HepG2 (cell line): ENCODE measurements around the gene SLC38A3. TPM values are rescaled to one million over a fixed set of nuclear protein-coding genes. Genes with fewer than 3 reads are reported as not detected.

Experiments used
- ATF6 ChIP-seq: sonication (generic); formaldehyde crosslinking; conservative IDR thresholded peaks from 2 replicates; pipeline ENCODE4 v1.4.0; 2020; ENCODE audit warnings: missing genetic modification reagents
- THAP9 ChIP-seq: sonication (generic); formaldehyde crosslinking; IDR thresholded peaks from 2 replicates; pipeline ENCODE4; 2020; ENCODE audit warnings: missing genetic modification reagents, mild to moderate bottlenecking, borderline replicate concordance
- ZBTB33 ChIP-seq: sonication (generic); formaldehyde crosslinking; IDR thresholded peaks from 2 replicates; pipeline ENCODE4 v1.4.0; 2020; ENCODE audit warnings: missing genetic modification reagents
- ZNF296 ChIP-seq: sonication (generic); formaldehyde crosslinking; conservative IDR thresholded peaks from 2 replicates; pipeline ENCODE4 v1.5.0; 2020; ENCODE audit warnings: mild to moderate bottlenecking, missing genetic modification reagents
- ZNF547 ChIP-seq: sonication (generic); formaldehyde crosslinking; IDR thresholded peaks from 2 replicates; pipeline ENCODE4 v1.5.1; 2020; ENCODE audit warnings: mild to moderate bottlenecking, missing genetic modification reagents
- ZNF550 ChIP-seq: sonication (generic); formaldehyde crosslinking; IDR thresholded peaks from 2 replicates; pipeline ENCODE4 v1.4.0; 2020; ENCODE audit warnings: mild to moderate bottlenecking, missing genetic modification reagents, borderline replicate concordance
- ZNF878 ChIP-seq: sonication (generic); formaldehyde crosslinking; IDR thresholded peaks from 2 replicates; pipeline ENCODE4 v1.8.1; 2023; ENCODE audit warnings: mild to moderate bottlenecking, missing genetic modification reagents, moderate library complexity
- polyA plus RNA-seq, 8 experiments: library from polyadenylated mRNA; depleted of rRNA in 3 of 8; stranded (reverse) in 7 of 8; unstranded in 1 of 8; fragments of >200 nt; fragmentation: Illumina TruSeq in 4 of 8; extraction: Trizol in 4 of 8; gene quantifications; 2 replicates each; pipeline versions ENCODE4 v1.2.1 to v1.2.3, GENCODE V29; 2011 to 2016; ENCODE audit warnings: low read depth in 4 of 8, missing spikeins in 1 of 8, mixed read lengths in 1 of 8; ENCODE audit not compliant: insufficient read depth in 1 of 8
- total RNA-seq, 5 experiments: library from RNA; depleted of rRNA; stranded (reverse); fragments of >200 nt; fragmentation: Illumina TruSeq; extraction: Trizol; gene quantifications; 2 replicates each; pipeline ENCODE4 v1.2.3, GENCODE V29; 2016; ENCODE audit warnings: low read depth in 1 of 5

SLC38A3 gene
- total and polyA plus RNA-seq, 2 of the 13 experiments (the other 11 are each of a cell fraction or from before 2014, with no cell fraction given), result 29.8 to 164 TPM

DNA sequence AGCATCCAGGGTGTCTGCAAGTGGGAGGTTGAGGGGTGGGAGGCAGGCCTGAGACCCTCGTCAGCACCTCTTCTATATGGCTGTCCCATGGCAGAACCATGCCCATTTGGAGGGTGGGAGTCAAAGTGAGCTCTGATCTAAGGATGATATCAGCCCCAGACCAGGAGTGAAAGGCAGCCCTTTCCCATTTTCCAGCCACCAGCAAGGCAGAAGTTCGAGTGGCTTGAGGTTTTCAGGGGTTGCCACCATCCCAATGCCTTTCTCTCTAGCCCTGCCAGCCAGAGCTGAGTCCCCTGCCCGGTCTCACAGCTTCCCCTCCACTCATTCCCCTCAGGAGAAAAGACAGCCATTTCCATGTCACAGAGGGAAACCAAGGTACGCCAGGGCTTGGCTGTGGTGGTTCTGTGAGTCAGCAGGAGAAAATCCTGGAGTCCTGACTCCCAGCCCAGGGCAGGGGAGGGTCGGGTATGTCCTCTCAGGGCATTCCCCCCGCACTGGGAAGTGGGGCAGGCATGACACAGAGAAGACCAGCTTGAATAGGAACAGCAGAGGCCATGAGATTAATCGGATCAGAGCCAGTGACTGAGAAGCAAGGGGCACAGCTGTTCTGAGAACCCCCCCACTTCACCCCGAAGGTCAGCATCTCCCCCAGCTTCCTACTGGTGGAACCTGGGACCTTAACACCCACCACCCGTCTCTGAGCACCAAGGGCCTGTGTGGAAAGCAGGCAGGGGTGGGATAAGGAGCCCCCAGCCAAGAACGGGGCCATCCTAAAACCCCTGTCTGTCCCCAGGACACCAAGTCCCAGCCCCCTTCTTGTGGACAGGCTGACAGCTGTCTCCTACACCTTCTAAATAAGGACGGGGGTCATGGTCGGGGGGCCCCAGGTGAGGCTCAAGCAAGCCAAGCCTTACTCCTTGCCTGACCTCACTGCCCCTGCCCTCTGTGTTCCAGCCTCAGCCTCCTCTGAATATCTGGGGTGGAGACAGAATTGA is 965 bp upstream of the SLC38A3 start (continued):
- TF ChIP-seq ZNF878, result no peak
- no peak for TF ChIP-seq ZNF296 (CRISPR knock-in tag)
- TF ChIP-seq ZNF547 (CRISPR knock-in tag), result no peak
- TF ChIP-seq ATF6 (CRISPR knock-in tag), result no peak
- no peak for TF ChIP-seq THAP9 (CRISPR knock-in tag)
- 0 out of 2 replicates have a peak, but pooled peaks have one; percentile 0 for TF ChIP-seq ZNF550 (CRISPR knock-in tag)
- no peak for TF ChIP-seq ZBTB33 (CRISPR knock-in tag)
- TF ChIP-seq, all 625 proteins: peak for 27
